22Rv1 (cell line): ENCODE measurements around the gene MOCS2.

Source experiments
- H3K27ac ChIP-seq: fragments of 450-650 bp; 2 replicates; pipeline ENCODE4 v1.5.1; 2017
- CTCF ChIP-seq: fragments of 450-650 bp; IDR thresholded peaks from 2 replicates; pipeline ENCODE4 v1.5.1; 2017; ENCODE audit warnings: mild to moderate bottlenecking
- ZFX ChIP-seq: fragments of 450-650 bp; IDR thresholded peaks from 2 replicates; pipeline ENCODE4 v1.6.1; 2017; ENCODE audit warnings: antibody characterized with exemption, borderline replicate concordance

The MOCS2 gene

GRCh38 chr5:53095217-53095616, 14.3 kb downstream of the MOCS2 start:
- TF ChIP-seq ZFX = no peak
- no peak for TF ChIP-seq CTCF
- no peak overlapping the region for H3K27ac ChIP-seq

GRCh38 chr5:53092242-53092641, 17.3 kb downstream of the MOCS2 start:
- no peak for TF ChIP-seq CTCF
- no peak for TF ChIP-seq ZFX
- no peak overlapping the region for H3K27ac ChIP-seq

- no peak overlapping the region for H3K27ac ChIP-seq
- TF ChIP-seq ZFX (no peak), CTCF (no peak)
Measured at GRCh38 chr5:53091289-53091688, 18.3 kb downstream of the MOCS2 start.

GRCh38 chr5:53090229-53090628, 19.3 kb downstream of the MOCS2 start:
- H3K27ac ChIP-seq = no peak overlapping the region
- no peak for TF ChIP-seq CTCF
- no peak for TF ChIP-seq ZFX

GRCh38 chr5:53089481-53089991, 20.0 kb downstream of the MOCS2 start:
- H3K27ac ChIP-seq = no peak overlapping the region
- no peak for TF ChIP-seq ZFX
- TF ChIP-seq CTCF = no peak

- TF ChIP-seq CTCF (no peak), ZFX (no peak)
- H3K27ac ChIP-seq = no peak overlapping the region
Measured at GRCh38 chr5:53087621-53088121, 21.9 kb downstream of the MOCS2 start.

- H3K27ac ChIP-seq = no peak overlapping the region
- TF ChIP-seq ZFX (no peak), CTCF (no peak)
Measured at GRCh38 chr5:53087171-53087570, 22.4 kb downstream of the MOCS2 start.
